Stimulated activated CD8-positive, alpha-beta memory T cell treated with anti-CD3 and anti-CD28 coated beads, Interleukin-2, amount 100 ng/mL, for 48 hours (primary cell): ENCODE results near the gene NSMCE3.
"Not testable (repeated sequence)": the region's sequence is repeated elsewhere in the genome, so short reads cannot be mapped to it uniquely, and the experiment has no call there.

Source experiments
- DNase-seq, 2 donors: peaks; one replicate each; pipeline ENCODE4 v3.0.0-alpha.2; 2020; ENCODE audit warnings: low read depth in 2 of 2

NSMCE3 gene

GRCh38 chr15:29270169-29270955 lies 740 bp upstream of the NSMCE3 start:
- no peak for DNase-seq

GRCh38 chr15:29268706-29269484 lies 727 bp downstream of the NSMCE3 start:
- peak; percentile 27 to 30 for DNase-seq

- DNase-seq = no peak
Observed at GRCh38 chr15:29266052-29266582, 3.5 kb downstream of the NSMCE3 start.

- DNase-seq = no peak
Observed at GRCh38 chr15:29263289-29263688, 6.3 kb downstream of the NSMCE3 start.

GRCh38 chr15:29262738-29263137 lies 6.9 kb downstream of the NSMCE3 start:
- no peak for DNase-seq

- no peak for DNase-seq
Observed at GRCh38 chr15:29260896-29261295, 8.7 kb downstream of the NSMCE3 start.

- DNase-seq = no peak
Observed at GRCh38 chr15:29259233-29259632, 10.4 kb downstream of the NSMCE3 start.

- DNase-seq = no peak
Observed at GRCh38 chr15:29252234-29252633, 17.4 kb downstream of the NSMCE3 start.

- DNase-seq = no peak
Observed at GRCh38 chr15:29244544-29244943, 25.1 kb downstream of the NSMCE3 start.

GRCh38 chr15:29244123-29244522 lies 25.5 kb downstream of the NSMCE3 start:
- no peak for DNase-seq

- DNase-seq = no peak
Observed at GRCh38 chr15:29242456-29243242, 27.0 kb downstream of the NSMCE3 start.

- DNase-seq = no peak
Observed at GRCh38 chr15:29241207-29241606, 28.4 kb downstream of the NSMCE3 start.

GRCh38 chr15:29239395-29239794 lies 30.2 kb downstream of the NSMCE3 start:
- DNase-seq = no peak

GRCh38 chr15:29233566-29233965 lies 36.1 kb downstream of the NSMCE3 start:
- no peak for DNase-seq

- DNase-seq = no peak
Observed at GRCh38 chr15:29226436-29227208, 43.0 kb downstream of the NSMCE3 start.

- DNase-seq = no peak
Observed at GRCh38 chr15:29225534-29226234, 43.9 kb downstream of the NSMCE3 start.

- not testable (repeated sequence) for DNase-seq
Observed at GRCh38 chr15:29224987-29225363, 44.6 kb downstream of the NSMCE3 start.

GRCh38 chr15:29224235-29224986 lies 45.2 kb downstream of the NSMCE3 start:
- not testable (repeated sequence) for DNase-seq

- no peak for DNase-seq
Observed at GRCh38 chr15:29223640-29224039, 46.0 kb downstream of the NSMCE3 start.
